Measurements from ENCODE around the gene DIDO1. TPM values are rescaled to one million over a fixed set of nuclear protein-coding genes. Genes with fewer than 3 reads are reported as not detected.
"Not testable (repeated sequence)": the region's sequence is repeated elsewhere in the genome, so short reads cannot be mapped to it uniquely, and the experiment has no call there.

Gene DIDO1
- total RNA-seq, 2 donors from 2014 or later = 53.5 to 68.3 TPM

DNA sequence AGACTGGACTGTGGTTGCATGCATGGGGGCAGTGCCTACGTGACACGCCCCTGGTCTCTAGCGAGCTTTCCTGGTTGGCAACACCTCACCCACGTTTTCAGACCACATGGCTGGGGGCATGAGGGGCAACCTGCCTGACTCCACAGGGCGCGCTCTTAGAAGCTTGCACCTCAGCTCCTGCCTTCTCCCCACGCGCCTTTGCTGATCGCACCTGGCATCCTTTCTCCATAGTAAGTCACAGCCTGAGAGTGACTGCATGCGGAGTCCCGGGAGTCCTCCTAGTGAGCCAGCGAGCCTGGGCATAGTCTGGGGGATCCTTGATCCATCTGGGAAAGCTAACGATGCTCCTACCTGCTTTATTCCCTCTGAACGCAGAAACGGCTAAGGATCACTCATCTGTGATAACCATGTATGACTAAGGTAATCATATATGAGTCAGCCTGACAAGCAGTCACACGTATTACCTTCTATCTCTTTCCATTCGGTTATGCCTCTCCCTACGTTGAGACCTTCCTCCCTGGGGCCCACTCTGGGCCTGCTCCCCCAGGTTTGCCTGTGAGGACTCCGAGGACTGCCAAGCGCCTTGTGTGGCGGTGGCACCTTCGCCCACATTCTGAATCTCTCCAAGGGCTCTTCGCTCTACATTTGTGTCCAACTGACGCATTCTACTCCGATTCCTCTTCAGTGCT lies 69.2 kb downstream of the DIDO1 start:
- H3K36me3 ChIP-seq (ENCODE audit: control insufficient read depth, insufficient read depth, low read length) = peaks cover 41% of the 10 kb centered on the region
- H3K9me3 ChIP-seq (ENCODE audit: control insufficient read depth, low read length) = no peaks in the 10 kb centered on the region
- Mint-ChIP-seq H3K36me3 (ENCODE audit: low read depth) (peaks cover 36% of the 10 kb centered on the region), H3K4me3 (no peak overlapping the region), H3K27ac (no peak overlapping the region), H3K4me1 (peaks cover 7% of the 10 kb centered on the region), H3K27me3 (ENCODE audit: insufficient read depth) (peaks cover 6% of the 10 kb centered on the region), H3K9me3 (no peaks in the 10 kb centered on the region)
- no peak overlapping the region for H3K4me3 ChIP-seq (ENCODE audit: low read length)
- no peaks in the 10 kb centered on the region for H3K27me3 ChIP-seq (ENCODE audit: control insufficient read depth, insufficient read depth, low read length, poor library complexity, severe bottlenecking)
- no peak overlapping the region for H3K9ac ChIP-seq (ENCODE audit: extremely low read depth, low read length, poor library complexity, severe bottlenecking)
- no peak for TF ChIP-seq CTCF (conservative IDR thresholded peaks at IDR 0.05)
- no peak overlapping the region for H3K27ac ChIP-seq (ENCODE audit: low read depth, low read length)
- 95 to 98% methylated on average over 24 to 25 of the region's 25 CpGs for WGBS, 2 experiments (ENCODE audit: insufficient coverage in 1 of 2, insufficient read length in 1 of 2)
- no peak for DNase-seq
- no peaks in the 10 kb centered on the region for H3K4me1 ChIP-seq (ENCODE audit: control insufficient read depth, insufficient read depth, low read length)

- Histone ChIP-seq H3K27me3 (ENCODE audit: control insufficient read depth, insufficient read depth, low read length, poor library complexity, severe bottlenecking) (no peaks in the 10 kb centered on the region), H3K36me3 (ENCODE audit: control insufficient read depth, insufficient read depth, low read length) (peaks cover 53% of the 10 kb centered on the region), H3K4me1 (ENCODE audit: control insufficient read depth, insufficient read depth, low read length) (no peaks in the 10 kb centered on the region), H3K27ac (ENCODE audit: low read depth, low read length) (no peak overlapping the region), H3K9me3 (ENCODE audit: control insufficient read depth, low read length) (no peaks in the 10 kb centered on the region), H3K9ac (ENCODE audit: extremely low read depth, low read length, poor library complexity, severe bottlenecking) (no peak overlapping the region), H3K4me3 (ENCODE audit: low read length) (no peak overlapping the region)
- H3K36me3 Mint-ChIP-seq (ENCODE audit: low read depth) = peaks cover 39% of the 10 kb centered on the region
- no peak overlapping the region for H3K27ac Mint-ChIP-seq
- H3K9me3 Mint-ChIP-seq = no peaks in the 10 kb centered on the region
- 94 to 96% methylated on average over 5 of the region's 5 CpGs for WGBS, 2 experiments (ENCODE audit: insufficient coverage in 1 of 2, insufficient read length in 1 of 2)
- H3K27me3 Mint-ChIP-seq (ENCODE audit: insufficient read depth) = peaks cover 1% of the 10 kb centered on the region
- no peak overlapping the region for H3K4me3 Mint-ChIP-seq
- no peak for DNase-seq
- peaks cover 4% of the 10 kb centered on the region for H3K4me1 Mint-ChIP-seq
- TF ChIP-seq CTCF (conservative IDR thresholded peaks at IDR 0.05) = no peak
These were observed 71.2 kb downstream of the DIDO1 start for GRCh38 chr20:62855120-62855519.

- no peak overlapping the region for H3K27ac Mint-ChIP-seq
- peaks cover 63% of the 10 kb centered on the region for H3K36me3 ChIP-seq (ENCODE audit: control insufficient read depth, insufficient read depth, low read length)
These were observed 72.2 kb downstream of the DIDO1 start for GRCh38 chr20:62854121-62854520.

DNA sequence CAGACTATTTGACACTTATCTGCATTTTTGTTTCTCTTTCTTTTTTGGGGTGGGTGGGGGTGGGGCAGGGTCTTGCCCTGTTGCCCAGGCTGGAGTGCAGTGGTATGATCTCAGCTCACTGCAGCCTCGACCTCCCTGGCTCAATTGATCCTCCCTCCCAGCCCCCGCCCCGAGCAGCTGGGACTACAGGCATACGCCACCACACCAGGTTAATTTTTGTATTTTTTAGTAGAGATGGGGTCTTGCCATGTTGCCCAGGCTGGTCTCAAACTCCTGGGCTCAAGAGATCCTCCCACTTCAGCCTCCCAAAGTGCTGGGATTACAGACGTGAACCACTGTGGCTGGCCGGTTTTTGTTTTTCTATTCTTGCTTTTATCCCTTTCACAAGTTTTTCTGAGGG lies 73.0 kb downstream of the DIDO1 start:
- not testable (repeated sequence) for H3K4me1 Mint-ChIP-seq; H3K4me3 ChIP-seq (ENCODE audit: low read length); H3K27me3 ChIP-seq (ENCODE audit: control insufficient read depth, insufficient read depth, low read length, poor library complexity, severe bottlenecking); H3K4me3 Mint-ChIP-seq; H3K27ac ChIP-seq (ENCODE audit: low read depth, low read length); H3K9me3 Mint-ChIP-seq; H3K4me1 ChIP-seq (ENCODE audit: control insufficient read depth, insufficient read depth, low read length); H3K27me3 Mint-ChIP-seq (ENCODE audit: insufficient read depth); DNase-seq; H3K9me3 ChIP-seq (ENCODE audit: control insufficient read depth, low read length); H3K9ac ChIP-seq (ENCODE audit: extremely low read depth, low read length, poor library complexity, severe bottlenecking); H3K27ac Mint-ChIP-seq
- peaks cover 69% of the 10 kb centered on the region for H3K36me3 ChIP-seq (ENCODE audit: control insufficient read depth, insufficient read depth, low read length)
- peaks cover 41% of the 10 kb centered on the region for H3K36me3 Mint-ChIP-seq (ENCODE audit: low read depth)
- WGBS, 2 experiments (ENCODE audit: insufficient coverage in 1 of 2, insufficient read length in 1 of 2) = 82 to 99% methylated on average over 3 to 4 of the region's 6 CpGs

More at GRCh38 chr20:62854121-62854520, 72.2 kb downstream of the DIDO1 start:
- Histone ChIP-seq H3K9ac (ENCODE audit: extremely low read depth, low read length, poor library complexity, severe bottlenecking) (no peak overlapping the region), H3K4me1 (ENCODE audit: control insufficient read depth, insufficient read depth, low read length) (no peaks in the 10 kb centered on the region), H3K27me3 (ENCODE audit: control insufficient read depth, insufficient read depth, low read length, poor library complexity, severe bottlenecking) (no peaks in the 10 kb centered on the region), H3K4me3 (ENCODE audit: low read length) (no peak overlapping the region), H3K27ac (ENCODE audit: low read depth, low read length) (no peak overlapping the region), H3K9me3 (ENCODE audit: control insufficient read depth, low read length) (no peaks in the 10 kb centered on the region)
- Mint-ChIP-seq H3K4me1 (no peaks in the 10 kb centered on the region), H3K9me3 (no peaks in the 10 kb centered on the region), H3K27me3 (ENCODE audit: insufficient read depth) (no peaks in the 10 kb centered on the region), H3K4me3 (no peak overlapping the region), H3K36me3 (ENCODE audit: low read depth) (peaks cover 41% of the 10 kb centered on the region)
- DNase-seq = no peak
- TF ChIP-seq CTCF (conservative IDR thresholded peaks at IDR 0.05) = no peak
- 93 to 97% methylated on average over 12 to 13 of the region's 13 CpGs for WGBS, 2 experiments (ENCODE audit: insufficient coverage in 1 of 2, insufficient read length in 1 of 2)
